PC-9 (cell line): ENCODE measurements around the gene PCGF3. TPM values are rescaled to one million over a fixed set of nuclear protein-coding genes. Genes with fewer than 3 reads are reported as not detected.

Source experiments
- BruUV-seq: library from RNA; stranded (reverse); fragments of 400-500 nt; replicated peaks from 2 replicates; lab custom pipeline; 2021; lab: Mats Ljungman, UMichigan
- CTCF ChIA-PET: fragments of 300-600 bp; sonication (Branson Sonifier 250); formaldehyde crosslinking; loops from one replicate; lab custom pipeline; 2022; ENCODE audit warnings: antibody characterized with exemption; lab: Charles Lee
- POLR2A ChIA-PET: fragments of 300-600 bp; sonication (Branson Sonifier 250); formaldehyde crosslinking; loops from one replicate; lab custom pipeline; 2022; ENCODE audit warnings: antibody characterized with exemption; ENCODE audit not compliant: unreplicated experiment; lab: Charles Lee
- DNase-seq, 2 experiments: peaks; one replicate each; pipeline versions ENCODE4 v3.0.0 to v3.0.0-alpha.2; 2015 to 2022; ENCODE audit warnings: mixed read lengths in 1 of 2
- H2AFZ ChIP-seq: fragments of 200-600 bp; sonication (generic); 2 replicates; pipeline ENCODE4 v1.8.1; 2017; ENCODE audit warnings: antibody characterized with exemption
- H3F3A ChIP-seq: fragments of 200-600 bp; sonication (generic); 2 replicates; pipeline ENCODE4 v1.8.1; 2017; ENCODE audit warnings: antibody characterized with exemption, mild to moderate bottlenecking, low read depth; ENCODE audit not compliant: insufficient read depth
- H3K27ac ChIP-seq: fragments of 200-600 bp; sonication (generic); 2 replicates; pipeline ENCODE4 v1.6.1; 2016; ENCODE audit warnings: mixed run types
- H3K27me3 ChIP-seq: fragments of 200-600 bp; sonication (generic); 2 replicates; pipeline ENCODE4 v1.6.1; 2016; ENCODE audit warnings: low read depth, mixed run types; ENCODE audit not compliant: insufficient read depth
- H3K36me3 ChIP-seq: fragments of 200-600 bp; sonication (generic); 2 replicates; pipeline ENCODE4 v1.6.1; 2016; ENCODE audit warnings: low read depth, mixed run types
- H3K4me1 ChIP-seq: fragments of 200-600 bp; sonication (generic); replicated peaks from 2 replicates; pipeline ENCODE4 v1.6.1; 2016; ENCODE audit warnings: mixed run types; ENCODE audit not compliant: insufficient read depth
- H3K4me2 ChIP-seq: fragments of 200-600 bp; sonication (generic); 2 replicates; pipeline ENCODE4 v1.6.1; 2017; ENCODE audit warnings: mixed run types
- H3K4me3 ChIP-seq: fragments of 200-600 bp; sonication (generic); 2 replicates; pipeline ENCODE4 v1.6.1; 2016; ENCODE audit warnings: mixed run types
- H3K79me2 ChIP-seq: fragments of 200-600 bp; sonication (generic); 2 replicates; pipeline ENCODE4 v1.6.1; 2017; ENCODE audit warnings: low read depth, mixed run types
- H3K9me2 ChIP-seq: fragments of 200-600 bp; sonication (generic); 2 replicates; pipeline ENCODE4 v1.8.1; 2017; ENCODE audit warnings: mild to moderate bottlenecking; ENCODE audit not compliant: insufficient read depth
- H3K9me3 ChIP-seq: fragments of 200-600 bp; sonication (generic); 2 replicates; pipeline ENCODE4 v1.8.1; 2016; ENCODE audit warnings: low read depth; ENCODE audit not compliant: insufficient read depth
- H4K20me1 ChIP-seq: fragments of 200-600 bp; sonication (generic); 2 replicates; pipeline ENCODE4 v1.8.1; 2017; ENCODE audit not compliant: insufficient read depth
- EZH2 ChIP-seq: fragments of 200-600 bp; sonication (generic); IDR thresholded peaks from 2 replicates; pipeline ENCODE4 v1.8.0; 2017; ENCODE audit warnings: antibody characterized with exemption, low read depth
- intact Hi-C: fragments of 100-400 bp; cut with micrococcal nuclease; formaldehyde crosslinking; loops from one replicate; pipeline ENCODE4 v1.10.0; 2022; ENCODE audit not compliant: unreplicated experiment
- total RNA-seq: library from RNA; stranded (reverse); gene quantifications from 2 replicates; pipeline ENCODE4 v1.2.3, GENCODE V29; 2021
- TF ChIP-seq, protein P1 (sequence below): fragments of 200-600 bp; sonication (generic); conservative IDR thresholded peaks from 2 replicates; pipeline ENCODE4 v1.6.1; 2017; ENCODE audit warnings: mixed run types, antibody characterized with exemption, mild to moderate bottlenecking, moderate library complexity

The PCGF3 gene
- total RNA-seq, 1 experiment from 2014 or later = 60.8 TPM

DNA sequence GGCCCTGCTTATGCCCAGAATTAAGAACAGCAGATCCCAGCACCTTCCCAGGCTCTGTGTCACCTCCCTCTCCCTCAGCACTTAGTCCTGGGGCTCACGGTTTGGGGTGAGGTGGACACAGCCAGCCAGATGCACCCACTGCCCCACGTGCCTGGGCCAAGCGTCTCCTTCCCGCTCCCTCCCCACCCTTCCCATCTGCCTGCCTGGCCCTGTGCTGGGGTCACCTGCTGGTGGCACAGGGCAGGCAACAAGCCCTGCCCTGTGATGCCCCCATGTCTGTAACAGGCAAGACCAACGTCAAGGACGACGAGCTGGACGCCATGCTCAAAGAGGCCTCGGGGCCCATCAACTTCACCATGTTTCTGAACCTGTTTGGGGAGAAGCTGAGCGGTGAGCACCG is 26.0 kb upstream of the PCGF3 start:
- H3K4me3 ChIP-seq = no peak overlapping the region
- intact Hi-C loops = no loop called here
- H3K79me2 ChIP-seq = peaks cover 10% of the 10 kb centered on the region
- ChIA-PET CTCF (no interaction called here), POLR2A (interaction anchor here (0.6 kb wide), 1 partner anchor 252 kb away, joined by 3 read pairs; no protein-coding TSS in a partner anchor)
- BruUV-seq = no TSS peak
- no peak for DNase-seq
- H3K9me2 ChIP-seq = no peaks in the 10 kb centered on the region
- TF ChIP-seq EZH2 = no peak
- TF ChIP-seq, protein P1, sequence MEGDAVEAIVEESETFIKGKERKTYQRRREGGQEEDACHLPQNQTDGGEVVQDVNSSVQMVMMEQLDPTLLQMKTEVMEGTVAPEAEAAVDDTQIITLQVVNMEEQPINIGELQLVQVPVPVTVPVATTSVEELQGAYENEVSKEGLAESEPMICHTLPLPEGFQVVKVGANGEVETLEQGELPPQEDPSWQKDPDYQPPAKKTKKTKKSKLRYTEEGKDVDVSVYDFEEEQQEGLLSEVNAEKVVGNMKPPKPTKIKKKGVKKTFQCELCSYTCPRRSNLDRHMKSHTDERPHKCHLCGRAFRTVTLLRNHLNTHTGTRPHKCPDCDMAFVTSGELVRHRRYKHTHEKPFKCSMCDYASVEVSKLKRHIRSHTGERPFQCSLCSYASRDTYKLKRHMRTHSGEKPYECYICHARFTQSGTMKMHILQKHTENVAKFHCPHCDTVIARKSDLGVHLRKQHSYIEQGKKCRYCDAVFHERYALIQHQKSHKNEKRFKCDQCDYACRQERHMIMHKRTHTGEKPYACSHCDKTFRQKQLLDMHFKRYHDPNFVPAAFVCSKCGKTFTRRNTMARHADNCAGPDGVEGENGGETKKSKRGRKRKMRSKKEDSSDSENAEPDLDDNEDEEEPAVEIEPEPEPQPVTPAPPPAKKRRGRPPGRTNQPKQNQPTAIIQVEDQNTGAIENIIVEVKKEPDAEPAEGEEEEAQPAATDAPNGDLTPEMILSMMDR = no peak
- H3K9me3 ChIP-seq = no peaks in the 10 kb centered on the region
- no peaks in the 10 kb centered on the region for H3K36me3 ChIP-seq
- H3K27me3 ChIP-seq = no peaks in the 10 kb centered on the region
- H4K20me1 ChIP-seq = no peaks in the 10 kb centered on the region
- no peak overlapping the region for H2AFZ ChIP-seq
- H3K27ac ChIP-seq = no peak overlapping the region
- no peak overlapping the region for H3K4me2 ChIP-seq
- 0 out of 2 replicates have a peak, but pooled peaks cover 3% of the 10 kb centered on the region for H3F3A ChIP-seq
- peaks cover 7% of the 10 kb centered on the region; the same call in 1 of the 2 replicates for H3K4me1 ChIP-seq

DNA sequence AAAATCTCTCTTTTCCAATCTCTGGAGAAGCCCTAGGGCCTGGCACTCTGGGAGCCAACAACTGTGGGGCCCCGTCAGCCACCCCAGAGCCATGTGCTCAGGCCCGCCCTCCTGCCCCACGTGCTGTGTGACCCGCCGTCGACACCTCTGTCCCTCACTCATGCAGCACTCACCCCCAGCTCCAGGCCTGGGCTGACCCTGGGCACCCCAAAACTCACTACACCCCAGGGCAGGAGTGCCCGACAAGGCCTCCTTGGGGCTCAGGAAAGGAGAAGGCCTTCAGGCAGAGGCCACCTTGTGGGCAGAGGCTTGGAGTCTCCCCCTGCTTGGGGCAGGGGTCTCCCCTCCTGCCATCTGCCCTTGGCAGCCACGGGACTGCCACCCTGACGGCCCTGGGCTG is 25.5 kb upstream of the PCGF3 start:
- TF ChIP-seq, protein P1 = no peak
- TF ChIP-seq EZH2 = no peak
- Histone ChIP-seq H3K9me3 (no peaks in the 10 kb centered on the region), H4K20me1 (no peaks in the 10 kb centered on the region), H3K36me3 (no peaks in the 10 kb centered on the region), H3K27ac (no peak overlapping the region), H3K27me3 (no peaks in the 10 kb centered on the region), H2AFZ (no peak overlapping the region), H3K9me2 (no peaks in the 10 kb centered on the region), H3K4me1 (peaks cover 7% of the 10 kb centered on the region; the same call in 1 of the 2 replicates), H3K4me2 (no peak overlapping the region), H3F3A (0 out of 2 replicates have a peak, but pooled peaks cover 3% of the 10 kb centered on the region), H3K4me3 (no peak overlapping the region), H3K79me2 (peaks cover 5% of the 10 kb centered on the region)
- ChIA-PET CTCF (no interaction called here), POLR2A (interaction anchor here (0.6 kb wide), 1 partner anchor 251 kb away, joined by 3 read pairs; no protein-coding TSS in a partner anchor)
- no TSS peak for BruUV-seq
- DNase-seq = no peak
- intact Hi-C loops = no loop called here

DNA sequence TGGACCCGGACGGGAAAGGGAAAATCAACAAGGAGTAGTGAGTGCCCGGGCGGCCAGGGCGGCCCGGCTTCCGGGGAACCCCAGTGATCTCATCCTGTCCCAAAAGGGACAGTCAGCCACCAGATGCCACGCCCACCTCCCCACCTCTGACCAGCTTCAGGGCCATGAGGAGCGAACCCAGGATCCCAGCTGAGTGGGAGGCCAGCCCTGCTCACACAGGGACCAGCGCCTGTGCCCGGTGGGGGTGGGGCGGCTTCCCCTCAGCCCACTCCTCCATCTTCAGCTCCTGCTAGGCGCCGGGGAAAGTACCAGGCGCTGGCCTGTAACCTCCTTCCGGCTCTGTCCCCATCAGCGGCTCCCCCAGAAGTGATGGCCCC is 25.1 kb upstream of the PCGF3 start:
- Histone ChIP-seq H3F3A (0 out of 2 replicates have a peak, but pooled peaks cover 3% of the 10 kb centered on the region), H3K4me1 (peaks cover 3% of the 10 kb centered on the region; the same call in 1 of the 2 replicates), H2AFZ (no peak overlapping the region), H3K4me3 (no peak overlapping the region; the same call in 1 of the 2 replicates), H3K9me3 (no peaks in the 10 kb centered on the region), H3K79me2 (peaks cover under 1% of the 10 kb centered on the region), H3K27ac (no peak overlapping the region), H3K27me3 (no peaks in the 10 kb centered on the region), H3K36me3 (no peaks in the 10 kb centered on the region), H3K4me2 (peak overlapping the region; percentile 55; the same call in 1 of the 2 replicates), H4K20me1 (no peaks in the 10 kb centered on the region), H3K9me2 (no peaks in the 10 kb centered on the region)
- no peak for DNase-seq
- intact Hi-C loops = no loop called here
- POLR2A ChIA-PET = no interaction called here
- BruUV-seq = no TSS peak
- TF ChIP-seq, protein P1 = no peak
- TF ChIP-seq EZH2 = no peak
- CTCF ChIA-PET = no interaction called here
